DOHH2 (cell line): ENCODE measurements around the gene OR2B6.
A peak's percentile ranks its signal among the peaks of the same experiment; 100 is the strongest.
"Not testable (repeated sequence)": the region's sequence is repeated elsewhere in the genome, so short reads cannot be mapped to it uniquely, and the experiment has no call there.

ENCODE experiments used
- H3F3A ChIP-seq: fragments of 200-600 bp; sonication (generic), shearing (Covaris generic); 2 replicates; pipeline ENCODE4 v1.6.0; 2016; ENCODE audit warnings: antibody characterized with exemption, mild to moderate bottlenecking; ENCODE audit not compliant: control insufficient read depth, insufficient read depth
- H3K27ac ChIP-seq: fragments of 200-600 bp; sonication (generic); 2 replicates; pipeline ENCODE4 v1.5.1; 2014; ENCODE audit warnings: low read depth, mild to moderate bottlenecking, low read length, moderate library complexity
- H3K27me3 ChIP-seq: fragments of 200-600 bp; sonication (generic); 2 replicates; pipeline ENCODE4 v1.6.1; 2014; ENCODE audit warnings: mild to moderate bottlenecking, low read length, mixed read lengths; ENCODE audit not compliant: control insufficient read depth
- H3K36me3 ChIP-seq: fragments of 200-600 bp; sonication (generic); 2 replicates; pipeline ENCODE4 v1.6.1; 2014; ENCODE audit warnings: mild to moderate bottlenecking, low read length, moderate library complexity, mixed read lengths; ENCODE audit not compliant: control insufficient read depth
- H3K4me1 ChIP-seq: fragments of 200-600 bp; sonication (generic); 2 replicates; pipeline ENCODE4 v1.6.1; 2014; ENCODE audit warnings: mild to moderate bottlenecking, low read length, mixed read lengths; ENCODE audit not compliant: control insufficient read depth
- H3K4me2 ChIP-seq: fragments of 200-600 bp; sonication (generic); 2 replicates; pipeline ENCODE4 v1.6.0; 2014; ENCODE audit warnings: mild to moderate bottlenecking, low read length, moderate library complexity
- H3K4me3 ChIP-seq: fragments of 200-600 bp; sonication (generic); 2 replicates; pipeline ENCODE4 v1.5.1; 2014; ENCODE audit warnings: mild to moderate bottlenecking, low read length, mixed read lengths
- H3K79me2 ChIP-seq: fragments of 200-600 bp; sonication (generic); 2 replicates; pipeline ENCODE4 v1.6.1; 2014; ENCODE audit warnings: mild to moderate bottlenecking, low read length, mixed read lengths; ENCODE audit not compliant: control insufficient read depth
- H3K9me2 ChIP-seq: fragments of 200-600 bp; sonication (generic); replicated peaks from 2 replicates; pipeline ENCODE4 v1.6.1; 2014; ENCODE audit warnings: mild to moderate bottlenecking, low read length, mixed read lengths; ENCODE audit not compliant: control insufficient read depth
- H3K9me3 ChIP-seq: fragments of 200-600 bp; sonication (generic); 2 replicates; pipeline ENCODE4 v1.6.1; 2014; ENCODE audit warnings: antibody characterized with exemption, low read length, mixed read lengths; ENCODE audit not compliant: control insufficient read depth, insufficient read depth
- H4K20me1 ChIP-seq: fragments of 200-600 bp; sonication (generic); 2 replicates; pipeline ENCODE4 v1.6.0; 2014; ENCODE audit warnings: low read depth, mild to moderate bottlenecking, antibody characterized with exemption, low read length, moderate library complexity; ENCODE audit not compliant: control insufficient read depth, insufficient read depth
- CTCF ChIP-seq: fragments of 200-600 bp; sonication (generic); IDR thresholded peaks from one replicate; pipeline ENCODE4 v1.5.1; 2014; ENCODE audit warnings: antibody characterized with exemption, mild to moderate bottlenecking, low read depth, low read length; ENCODE audit not compliant: poor library complexity, severe bottlenecking
- EZH2phosphoT487 ChIP-seq: fragments of 200-600 bp; sonication (generic); IDR thresholded peaks from 2 replicates; pipeline ENCODE4 v1.6.1; 2017; ENCODE audit warnings: borderline replicate concordance, mild to moderate bottlenecking, antibody characterized with exemption, low read length, moderate library complexity, mixed read lengths

Gene OR2B6

GRCh38 chr6:27922949-27923348 lies 34.1 kb upstream of the OR2B6 start:
- Histone ChIP-seq H3K36me3 (no peaks in the 10 kb centered on the region), H3K27ac (no peak overlapping the region), H3F3A (no peaks in the 10 kb centered on the region), H3K27me3 (no peaks in the 10 kb centered on the region), H3K9me2 (no peaks in the 10 kb centered on the region), H3K4me1 (peaks cover 18% of the 10 kb centered on the region), H3K9me3 (no peaks in the 10 kb centered on the region), H3K4me3 (no peak overlapping the region), H4K20me1 (no peaks in the 10 kb centered on the region), H3K79me2 (no peaks in the 10 kb centered on the region), H3K4me2 (no peak overlapping the region)
- TF ChIP-seq EZH2phosphoT487 (no peak), CTCF (no peak)

- no peaks in the 10 kb centered on the region for H3K79me2 ChIP-seq
- no peaks in the 10 kb centered on the region for H3K9me2 ChIP-seq
Observed at GRCh38 chr6:27924179-27924578, 32.9 kb upstream of the OR2B6 start.

GRCh38 chr6:27928041-27928440 lies 29.0 kb upstream of the OR2B6 start:
- not testable (repeated sequence) for H3K4me3 ChIP-seq, H3K36me3 ChIP-seq

More at GRCh38 chr6:27924179-27924578, 32.9 kb upstream of the OR2B6 start:
- H3K27ac ChIP-seq: no peak overlapping the region
- TF ChIP-seq CTCF (no peak), EZH2phosphoT487 (no peak)
- peak overlapping the region; percentile 20 for H3K4me2 ChIP-seq
- no peaks in the 10 kb centered on the region for H3K9me3 ChIP-seq
- H3K36me3 ChIP-seq: no peaks in the 10 kb centered on the region
- H3F3A ChIP-seq: no peaks in the 10 kb centered on the region
- no peaks in the 10 kb centered on the region for H4K20me1 ChIP-seq
- H3K4me1 ChIP-seq: peaks cover 18% of the 10 kb centered on the region
- H3K4me3 ChIP-seq: no peak overlapping the region; the same call in 1 of the 2 replicates
- no peaks in the 10 kb centered on the region for H3K27me3 ChIP-seq

GRCh38 chr6:27929930-27930329 lies 27.1 kb upstream of the OR2B6 start:
- H3K4me3 ChIP-seq, H3K79me2 ChIP-seq, H4K20me1 ChIP-seq, H3K9me2 ChIP-seq, H3K27ac ChIP-seq, H3K36me3 ChIP-seq, H3F3A ChIP-seq, H3K4me1 ChIP-seq, H3K9me3 ChIP-seq, H3K4me2 ChIP-seq, H3K27me3 ChIP-seq: not testable (repeated sequence)

More at GRCh38 chr6:27928041-27928440, 29.0 kb upstream of the OR2B6 start:
- not testable (repeated sequence) for H3K27ac ChIP-seq, H3K9me2 ChIP-seq, H3K9me3 ChIP-seq, H3F3A ChIP-seq, H3K4me2 ChIP-seq, H4K20me1 ChIP-seq, H3K27me3 ChIP-seq, H3K79me2 ChIP-seq
- peaks cover 16% of the 10 kb centered on the region for H3K4me1 ChIP-seq
